Skin of body (tissue), 2 donors: ENCODE results near the gene SHPK. TPM values are rescaled to one million over a fixed set of nuclear protein-coding genes. Genes with fewer than 3 reads are reported as not detected.
"Not testable (repeated sequence)": the region's sequence is repeated elsewhere in the genome, so short reads cannot be mapped to it uniquely, and the experiment has no call there.

Experiments used
- DNase-seq: peaks from one replicate; lab custom pipeline; 2025; lab: John Stamatoyannopoulos, UW
- total RNA-seq: library from RNA; depleted of rRNA; stranded (reverse); fragments of >200 nt; gene quantifications from one replicate; pipeline ENCODE4 v1.2.3, GENCODE V29; 2014

SHPK gene
- total RNA-seq, 1 donor from 2014 or later: 10.9 TPM

DNA sequence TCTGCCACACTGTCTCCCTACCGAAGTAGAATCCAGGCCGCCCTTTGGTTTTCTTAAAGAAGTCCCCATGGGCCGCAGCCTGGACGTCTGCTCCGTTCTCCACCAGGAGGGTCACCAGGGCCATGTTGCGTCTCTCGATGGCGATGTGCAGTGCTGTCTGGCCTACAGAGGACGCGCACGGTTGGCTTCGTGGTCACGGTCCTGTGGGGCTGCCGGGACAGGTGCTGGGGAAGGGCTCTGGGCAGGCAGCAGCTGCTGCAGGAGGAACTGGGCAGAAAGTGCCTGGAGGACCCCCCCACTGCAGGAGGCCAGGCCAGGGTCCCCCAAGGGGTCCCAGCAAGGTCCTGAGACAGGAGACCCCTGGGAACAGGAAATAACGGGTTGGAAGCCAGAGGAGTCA, 45.8 kb downstream of the SHPK start:
- DNase-seq: no peak

DNA sequence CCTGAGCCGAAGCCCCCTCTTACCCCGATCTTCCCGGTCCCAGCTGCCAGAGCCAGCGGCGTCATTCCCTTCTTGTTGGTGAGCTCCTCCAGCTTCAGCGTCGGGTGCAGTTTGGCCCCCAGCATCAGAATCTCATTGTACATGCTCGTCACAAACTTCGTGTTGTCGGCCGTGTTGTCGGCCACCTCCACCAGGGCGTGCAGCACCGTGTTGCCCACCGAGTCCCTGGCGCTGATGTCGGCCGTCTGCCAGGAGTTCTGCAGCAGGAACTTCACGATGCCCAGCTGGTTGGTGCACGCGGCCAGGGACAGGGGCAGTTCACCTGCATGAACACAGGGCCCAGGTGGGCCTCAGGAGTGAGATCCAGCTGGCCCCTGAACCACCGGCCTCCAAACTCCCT, 46.3 kb downstream of the SHPK start:
- DNase-seq: no peak

DNA sequence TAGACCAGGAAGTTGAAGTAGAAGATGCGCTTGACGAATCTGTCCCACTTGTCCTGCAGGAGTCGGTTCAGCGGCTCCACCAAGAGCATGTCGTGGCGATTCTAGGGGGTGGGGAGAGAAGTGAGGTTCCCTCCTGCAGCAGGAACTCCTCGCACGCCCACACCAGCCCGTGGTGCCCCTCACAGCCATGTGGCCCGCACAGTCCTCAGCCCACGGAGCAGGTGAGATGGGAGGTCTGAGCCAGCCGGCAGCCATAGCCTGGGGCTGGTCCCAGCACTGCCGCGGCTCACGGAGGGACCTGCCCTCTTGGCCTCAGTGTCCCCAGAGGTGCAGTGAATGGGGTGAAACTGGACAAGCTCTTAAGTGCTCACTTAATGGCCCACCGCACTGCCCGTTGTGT, 50.2 kb downstream of the SHPK start:
- no peak for DNase-seq

DNA sequence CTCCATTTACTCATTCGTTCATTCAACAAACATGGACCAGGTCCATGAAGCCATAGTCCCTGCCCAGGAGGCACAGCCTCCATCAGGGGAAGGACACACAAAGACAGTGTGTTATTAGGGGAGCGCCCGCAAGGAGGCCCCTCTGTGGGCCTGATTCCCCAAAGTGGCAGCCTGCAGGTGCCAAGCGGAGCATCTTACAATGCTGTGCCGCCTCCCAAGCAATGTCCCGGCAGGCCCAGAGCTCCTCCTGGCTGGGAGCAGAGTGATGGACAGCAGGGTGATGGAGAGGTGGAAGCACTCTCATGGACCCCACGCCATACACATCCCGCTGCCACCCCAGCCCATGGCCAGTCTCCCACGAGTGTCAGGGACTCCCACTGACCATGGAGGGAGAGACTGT, 52.6 kb downstream of the SHPK start:
- DNase-seq: no peak

DNA sequence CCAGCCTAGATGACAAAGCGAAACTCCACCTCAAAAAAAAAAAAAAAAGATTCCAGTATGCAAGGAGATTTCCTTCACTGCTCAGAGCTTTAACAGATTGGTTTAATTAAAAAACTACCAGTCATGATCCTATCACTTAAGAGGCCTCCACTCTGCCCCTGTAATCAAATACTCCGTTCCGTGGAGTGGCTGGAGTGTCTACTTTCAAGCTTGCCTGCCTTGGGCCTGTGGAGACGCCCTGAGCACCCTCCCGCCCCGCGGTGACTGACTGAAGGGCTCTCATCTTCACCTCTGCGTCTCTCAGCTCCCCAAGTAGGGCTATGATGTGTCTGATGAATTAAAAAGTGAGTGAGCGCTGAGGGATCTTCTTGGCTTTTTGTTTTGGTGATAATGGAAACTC, 53.1 kb downstream of the SHPK start:
- no peak for DNase-seq

DNA sequence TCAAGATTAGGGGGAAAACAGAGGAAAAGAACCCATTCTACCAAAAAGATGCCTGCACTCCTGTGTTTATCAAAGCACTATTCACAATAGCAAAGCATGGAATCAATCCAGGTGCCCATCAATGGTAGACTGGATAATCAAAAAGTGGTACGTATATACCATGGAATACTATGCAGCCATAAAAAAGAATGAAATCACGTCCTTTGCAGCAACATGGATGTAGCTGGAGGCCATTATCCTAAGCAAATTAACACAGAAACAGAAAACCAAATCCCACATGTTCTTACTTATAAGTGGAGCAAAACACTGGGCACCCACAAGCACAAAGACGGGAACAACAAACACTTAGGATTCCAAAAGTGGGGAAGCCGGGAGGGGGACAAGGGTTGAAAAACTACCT, 57.4 kb downstream of the SHPK start:
- not testable (repeated sequence) for DNase-seq

DNA sequence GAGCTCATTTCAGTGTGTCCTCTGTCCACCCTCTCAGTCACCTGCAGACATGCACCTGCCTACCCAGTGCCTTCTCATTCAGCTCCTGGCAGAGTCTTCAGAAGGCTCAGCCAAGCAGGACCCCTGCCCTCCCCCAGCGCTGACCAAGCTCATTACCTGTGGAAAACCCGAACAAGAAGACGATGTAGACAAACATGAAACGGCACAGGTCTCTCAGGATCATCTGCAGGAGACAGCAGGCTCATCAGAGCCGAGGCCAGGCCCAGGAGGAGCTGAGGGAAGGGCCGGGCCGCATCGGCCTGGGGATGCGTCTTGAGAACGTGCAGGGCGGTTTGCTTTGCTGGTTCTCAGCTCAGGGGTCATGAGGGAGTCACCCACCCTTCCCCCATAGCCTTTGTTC, 59.1 kb downstream of the SHPK start:
- no peak for DNase-seq

DNA sequence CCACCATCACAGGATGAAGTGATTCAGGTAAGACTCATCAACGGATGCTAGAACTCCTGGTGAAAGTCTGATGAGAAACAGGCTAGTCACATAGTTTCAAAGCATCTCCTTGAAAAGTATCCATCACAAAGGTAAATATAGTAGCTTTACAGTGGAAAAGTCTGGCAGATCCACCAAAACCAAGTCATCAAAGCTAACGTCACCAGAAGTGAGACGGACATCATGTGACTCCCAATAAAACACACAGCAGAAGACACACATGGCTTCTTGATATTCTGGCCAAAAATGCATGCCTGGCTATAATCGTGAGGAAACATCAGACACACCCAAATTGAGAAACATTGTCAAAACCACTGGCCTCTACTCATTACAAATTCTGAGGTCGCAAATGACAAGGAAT, 60.5 kb downstream of the SHPK start:
- DNase-seq: no peak

DNA sequence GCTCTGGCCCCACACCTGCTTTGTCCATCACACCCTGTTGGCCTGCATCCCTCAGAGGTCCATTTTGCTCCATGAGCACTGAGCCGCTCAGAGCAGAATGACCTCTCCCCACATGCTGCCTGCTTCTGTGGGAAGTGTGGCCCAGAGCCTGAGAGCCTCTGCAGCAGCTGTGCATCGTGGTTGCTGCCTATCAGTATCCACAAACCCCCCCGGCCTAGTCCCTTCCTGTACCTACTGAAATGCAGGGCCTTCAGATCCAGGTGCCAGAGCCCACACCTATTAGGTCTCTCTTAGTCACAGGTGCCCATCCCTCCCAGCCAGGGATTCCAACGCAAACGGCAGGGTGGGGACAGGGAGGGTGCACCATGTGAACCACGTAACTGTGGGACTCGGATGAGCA, 61.8 kb downstream of the SHPK start:
- no peak for DNase-seq

DNA sequence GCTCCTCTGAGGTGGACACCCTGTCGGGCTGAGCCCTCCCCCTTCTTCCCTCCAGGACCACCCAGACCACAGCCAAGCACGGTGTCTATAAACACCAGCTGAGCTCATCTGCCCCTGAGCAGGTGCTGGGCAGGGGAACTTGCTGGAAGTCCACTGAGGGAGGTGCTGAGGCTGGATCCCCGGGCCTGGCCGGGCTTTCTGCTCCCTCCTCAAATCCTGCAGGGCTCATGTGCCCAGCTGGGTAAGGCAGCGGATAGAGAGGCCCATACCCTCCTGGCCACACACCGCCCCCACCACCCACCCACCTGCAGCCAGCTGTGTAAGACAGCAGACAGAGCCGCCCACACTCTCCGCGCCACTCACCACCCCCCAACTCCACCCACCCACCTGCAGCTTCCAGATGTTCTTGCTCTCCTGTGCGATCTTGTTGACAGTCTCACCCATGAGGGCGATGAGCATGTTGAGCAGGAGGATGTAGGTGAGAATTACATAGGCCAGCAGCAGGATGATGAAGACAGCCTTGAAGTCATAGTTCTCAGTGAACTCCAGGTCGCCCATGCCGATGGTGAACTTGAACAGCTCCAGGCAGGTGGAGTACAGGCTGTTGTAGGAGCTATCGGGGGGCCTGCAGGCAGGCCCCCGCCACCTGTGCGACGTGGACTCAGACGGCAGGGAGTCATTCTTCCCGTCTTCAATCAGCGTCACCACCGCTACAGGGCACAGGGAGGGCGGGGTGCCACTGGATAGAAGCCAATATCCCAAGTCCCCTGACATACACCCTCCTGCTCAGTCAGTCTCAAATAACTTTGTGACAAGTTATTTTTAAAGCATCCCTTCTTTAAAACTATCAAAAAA, 62.6 kb downstream of the SHPK start:
- DNase-seq: no peak

DNA sequence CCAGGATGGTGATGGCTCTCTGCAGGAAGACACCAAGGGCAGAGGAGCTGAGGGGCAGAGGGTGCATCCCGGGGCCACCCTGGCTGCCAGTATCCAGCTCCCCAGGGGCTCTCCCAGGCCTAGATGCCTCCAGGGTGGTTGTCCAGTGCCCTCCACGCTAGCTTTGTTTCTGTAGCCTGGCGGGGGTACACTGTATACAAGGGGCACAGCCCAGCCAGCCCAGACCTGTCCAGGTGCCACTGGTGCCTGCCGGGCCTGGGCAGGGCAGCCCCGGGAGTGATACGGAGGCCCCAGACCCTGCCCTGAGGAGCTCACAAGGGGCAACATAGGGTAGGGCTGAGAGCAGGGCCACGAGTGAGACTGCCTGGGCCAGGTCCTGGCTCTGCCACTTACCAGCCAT, 63.8 kb downstream of the SHPK start:
- no peak for DNase-seq

DNA sequence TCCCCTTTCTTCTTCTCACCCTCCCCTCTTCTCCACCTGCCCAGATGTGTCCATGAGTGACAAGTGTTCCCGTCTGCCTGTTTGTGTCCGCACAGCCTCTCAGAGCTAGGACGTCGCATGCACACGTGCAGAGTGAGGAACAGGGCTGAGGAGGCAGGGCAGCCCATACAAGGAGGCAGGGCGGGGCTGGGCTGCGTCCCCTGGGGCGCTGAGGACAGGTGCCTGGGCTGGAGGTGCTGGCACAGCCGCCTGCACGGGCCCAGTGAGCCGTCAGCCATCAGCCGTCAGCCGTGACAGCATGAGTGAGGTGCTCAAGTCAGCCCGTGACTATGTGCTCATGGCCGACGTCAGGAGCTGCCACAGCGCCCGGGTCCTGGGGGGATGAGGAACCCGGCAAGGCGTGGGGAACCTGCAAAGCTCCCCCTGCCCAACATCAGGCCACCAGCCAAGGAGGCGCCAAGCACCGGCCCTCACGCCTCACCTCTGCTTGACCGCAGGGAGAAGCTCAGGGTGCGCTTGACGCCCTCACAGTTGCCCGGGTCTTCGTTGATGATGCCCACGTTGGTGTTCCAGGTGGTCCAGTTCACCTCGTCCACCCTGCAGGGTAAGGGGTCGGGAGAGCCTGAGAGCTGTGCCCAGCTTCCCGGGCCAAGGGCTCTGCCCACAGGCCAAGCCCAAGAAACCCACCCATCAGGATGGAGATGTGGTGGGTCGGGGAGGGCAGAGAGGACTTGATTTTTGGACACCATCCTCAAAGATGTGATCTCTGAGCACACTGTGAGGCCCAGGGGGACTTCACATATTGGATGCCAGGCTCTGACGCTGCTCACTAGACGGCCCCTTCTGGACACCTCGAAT, 64.8 kb downstream of the SHPK start:
- DNase-seq: no peak

DNA sequence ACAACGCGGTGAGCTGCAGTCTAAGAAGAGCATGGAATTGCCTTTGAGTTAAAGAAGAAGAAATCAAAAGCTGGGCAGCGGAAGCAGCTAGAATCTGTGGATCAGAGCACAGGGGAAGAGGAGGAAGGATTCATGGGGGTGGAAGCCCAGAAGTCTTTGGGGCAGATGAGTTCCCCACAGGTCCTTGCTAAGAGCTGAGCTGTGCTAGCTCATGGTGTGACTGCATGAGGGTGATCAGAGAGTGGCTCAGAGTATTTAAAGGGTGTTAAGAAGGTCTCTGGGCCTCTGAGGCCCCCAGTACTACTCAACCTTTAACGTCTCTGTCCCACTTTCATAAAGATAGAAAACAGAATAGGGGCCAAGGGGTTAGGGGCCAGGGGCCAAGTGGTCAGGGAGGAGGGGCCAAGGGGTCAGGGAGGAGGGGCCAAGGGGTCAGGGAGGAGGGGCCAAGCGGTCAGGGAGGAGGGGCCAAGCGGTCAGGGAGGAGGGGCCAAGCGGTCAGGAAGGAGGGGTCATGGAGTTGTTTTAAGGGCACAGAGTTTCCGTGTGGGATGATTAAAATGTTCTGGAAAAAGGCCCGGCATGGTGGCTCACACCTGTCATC, 66.4 kb downstream of the SHPK start:
- no peak for DNase-seq

DNA sequence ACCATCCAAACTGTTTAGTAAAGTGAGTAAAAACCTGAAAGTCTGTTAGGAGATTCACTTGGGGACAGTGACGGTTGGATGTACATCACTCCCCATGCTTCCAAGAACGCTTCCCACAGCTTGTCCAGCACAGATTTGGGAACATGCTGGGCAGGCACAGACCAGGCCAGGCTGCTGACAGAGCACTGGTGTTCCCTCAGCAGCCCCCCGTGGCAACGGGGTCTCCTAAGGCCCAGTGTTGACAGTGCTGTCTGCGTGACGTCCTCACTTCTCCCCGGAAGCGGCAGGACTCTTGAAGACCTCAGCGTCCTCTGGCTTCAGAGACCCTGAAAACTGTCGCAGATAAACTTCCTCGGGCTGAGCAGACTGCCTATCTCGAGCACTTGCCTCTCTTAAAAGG, 69.5 kb downstream of the SHPK start:
- DNase-seq: no peak

DNA sequence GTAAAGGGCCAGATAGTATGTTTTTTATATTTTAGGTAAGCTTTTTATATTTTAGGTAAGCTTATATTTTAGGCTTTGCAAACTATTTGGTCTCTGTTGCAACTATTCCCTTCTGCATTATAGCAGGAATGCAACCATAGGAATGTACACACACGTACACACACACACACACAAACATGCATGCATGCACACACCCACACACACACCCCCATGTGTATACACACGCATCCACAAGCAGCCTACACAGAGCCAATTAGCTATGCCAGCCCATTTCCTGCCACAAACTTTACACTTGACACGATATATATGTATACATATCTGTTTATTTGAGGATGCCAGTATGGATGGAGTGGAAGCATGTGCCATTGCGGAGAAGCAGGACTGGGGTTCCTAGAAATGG, 70.9 kb downstream of the SHPK start:
- DNase-seq: no peak

DNA sequence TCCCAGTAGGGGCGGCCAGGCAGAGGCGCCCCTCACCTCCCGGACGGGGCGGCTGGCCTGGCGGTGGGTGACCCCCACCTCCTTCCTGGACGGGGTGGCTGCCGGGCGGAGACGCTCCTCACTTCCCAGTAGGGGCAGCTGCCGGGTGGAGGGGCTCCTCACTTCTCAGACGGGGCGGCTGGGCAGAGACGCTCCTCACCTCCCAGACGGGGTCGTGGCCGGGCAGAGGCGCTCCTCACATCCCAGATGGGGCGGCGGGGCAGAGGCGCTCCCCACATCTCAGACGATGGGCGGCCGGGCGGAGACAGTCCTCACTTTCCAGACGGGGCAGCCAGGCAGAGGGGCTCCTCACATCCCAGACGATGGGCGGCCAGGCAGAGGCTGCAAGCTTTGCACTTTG, 71.8 kb downstream of the SHPK start:
- not testable (repeated sequence) for DNase-seq

DNA sequence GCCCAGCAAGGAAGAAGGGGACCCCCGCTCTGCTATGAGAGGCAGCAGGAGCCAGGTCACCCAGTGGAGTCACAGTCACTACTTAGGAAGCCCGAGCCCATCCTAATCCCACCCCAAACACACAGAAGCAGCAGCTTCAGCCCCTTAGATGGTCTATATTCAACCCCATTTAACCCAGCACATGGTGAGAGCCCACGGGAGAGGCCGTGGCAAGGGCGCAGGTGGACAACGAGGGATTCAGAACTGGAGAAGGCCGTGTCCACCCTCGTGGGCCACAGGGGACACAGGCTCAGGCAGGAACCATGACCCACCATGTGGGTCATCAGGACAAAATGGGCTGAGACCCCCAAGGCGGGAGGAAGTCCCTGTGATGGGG, 76.8 kb downstream of the SHPK start:
- no peak for DNase-seq

DNA sequence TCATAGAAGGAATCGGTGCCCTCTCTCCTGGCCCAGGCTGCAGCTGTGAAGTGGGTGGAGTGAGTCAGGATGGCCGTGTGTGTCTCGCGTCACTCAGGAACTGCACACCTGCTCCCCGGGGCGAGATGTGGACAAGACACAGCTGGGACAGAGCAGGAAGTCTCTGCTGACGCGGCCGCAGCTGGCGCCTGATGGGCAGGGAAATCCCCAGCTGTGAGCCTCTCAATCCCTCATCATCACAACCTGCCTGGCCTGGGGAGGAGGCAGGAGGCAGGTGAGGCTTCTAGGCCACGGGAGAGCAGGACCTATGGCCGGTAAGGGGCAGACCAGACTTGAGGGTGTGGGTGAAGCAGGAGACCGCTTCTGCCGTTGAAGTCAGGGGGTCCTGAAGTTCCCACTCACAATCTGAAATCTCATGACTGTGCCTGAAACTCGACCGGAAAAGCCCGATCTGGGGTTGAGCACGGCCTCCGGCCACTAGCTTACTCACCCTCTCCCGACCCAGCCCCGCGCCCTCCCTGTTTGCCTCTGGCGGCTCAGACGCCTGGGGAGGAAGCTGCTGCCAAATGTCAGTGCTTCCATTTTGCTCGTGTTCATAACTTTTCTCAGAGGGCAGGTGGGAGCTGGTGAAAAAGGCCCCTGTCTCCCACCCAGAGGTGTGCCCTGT, 77.3 kb downstream of the SHPK start:
- no peak for DNase-seq
